GM19043 (cell line): ENCODE measurements around the gene FRMD8.
A peak's percentile ranks its signal among the peaks of the same experiment; 100 is the strongest.

ENCODE experiments used
- ATAC-seq: cut with Tn5 transposase; IDR thresholded peaks from one replicate; pipeline ENCODE4 v1.9.1; 2021; ENCODE audit warnings: low read depth; ENCODE audit not compliant: unreplicated experiment

Gene FRMD8

DNA sequence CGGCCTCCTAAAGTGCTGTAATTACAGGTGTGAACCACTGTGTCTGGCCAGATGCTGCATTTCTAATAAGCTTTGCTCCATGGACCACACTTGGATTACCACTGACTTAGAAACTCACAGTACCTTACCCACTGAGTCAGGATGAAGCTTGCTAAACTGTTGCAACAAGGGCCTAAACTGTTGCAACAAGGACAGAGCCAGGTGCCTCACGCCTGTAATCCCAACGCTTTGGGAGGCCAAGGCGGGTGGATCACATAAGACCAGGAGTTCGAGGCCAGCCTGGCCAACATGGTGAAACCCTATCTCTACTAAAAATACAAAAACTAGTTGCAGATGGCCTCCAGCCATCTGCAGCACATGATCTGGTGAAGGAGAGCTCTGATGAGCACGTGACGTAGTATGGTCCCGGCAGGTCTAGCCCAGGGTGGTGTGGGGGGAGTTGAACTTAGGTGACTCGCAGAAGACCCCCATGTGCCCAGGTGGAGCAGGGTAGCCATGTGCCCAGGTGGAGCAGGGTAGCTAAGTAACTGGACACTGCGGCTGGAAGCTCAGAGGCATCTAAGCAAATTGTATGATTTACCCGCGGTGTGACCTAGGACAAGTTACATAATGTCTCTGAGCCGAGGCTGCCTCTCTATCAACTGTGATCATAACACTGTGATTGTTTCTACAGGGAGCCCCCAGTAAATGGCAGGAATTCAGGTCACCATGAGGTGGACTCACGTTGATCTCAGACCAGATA is 12.4 kb upstream of the FRMD8 start:
- no peak for ATAC-seq

DNA sequence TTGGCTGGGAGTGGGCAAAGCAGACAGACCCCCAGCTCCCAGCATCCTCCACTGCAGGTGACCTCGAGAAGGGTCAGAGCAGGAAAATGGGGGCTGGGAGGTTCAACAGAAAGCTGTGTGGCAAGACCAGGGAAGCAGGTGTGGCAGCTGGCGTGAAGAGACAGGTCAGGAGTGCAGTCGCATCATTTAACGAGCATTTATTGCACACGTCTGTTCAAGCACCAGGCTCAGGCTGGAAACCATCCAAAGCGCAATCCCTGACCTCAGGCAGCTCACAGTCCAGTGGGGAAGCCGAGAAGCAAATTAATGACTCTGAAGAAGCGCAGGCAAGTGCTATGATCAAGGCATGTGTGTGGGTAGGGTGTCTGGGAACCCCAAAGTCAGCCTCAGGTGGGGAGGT is 11.4 kb upstream of the FRMD8 start:
- no peak for ATAC-seq

DNA sequence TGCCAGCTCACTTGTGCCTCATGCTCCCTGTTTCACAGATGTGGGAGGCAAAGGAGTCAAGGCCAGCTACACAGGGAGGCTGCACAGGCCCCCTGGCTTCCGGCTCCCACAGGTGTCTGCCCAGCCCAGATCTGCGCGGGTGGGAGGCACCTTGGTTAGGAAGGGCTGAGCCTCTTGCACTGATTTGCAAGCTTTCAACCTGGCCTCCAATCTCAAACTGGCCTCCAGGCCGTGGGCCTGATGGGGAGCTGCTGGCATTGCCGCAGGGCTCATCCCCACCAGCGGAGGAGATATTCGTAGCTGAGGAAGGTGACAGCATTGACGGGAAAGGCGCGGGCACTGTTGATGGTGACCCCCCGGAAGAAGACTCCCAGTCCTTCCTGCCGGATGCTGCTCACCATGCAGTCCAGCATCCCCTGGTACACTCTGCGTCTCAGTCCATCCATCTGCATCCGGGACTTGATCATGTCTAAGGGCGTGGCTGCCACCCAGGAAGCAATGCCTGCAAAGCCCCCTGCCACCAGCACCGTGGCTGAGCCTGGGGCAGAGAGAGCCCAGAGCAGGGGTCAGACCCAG is 10.2 kb upstream of the FRMD8 start:
- no peak for ATAC-seq

DNA sequence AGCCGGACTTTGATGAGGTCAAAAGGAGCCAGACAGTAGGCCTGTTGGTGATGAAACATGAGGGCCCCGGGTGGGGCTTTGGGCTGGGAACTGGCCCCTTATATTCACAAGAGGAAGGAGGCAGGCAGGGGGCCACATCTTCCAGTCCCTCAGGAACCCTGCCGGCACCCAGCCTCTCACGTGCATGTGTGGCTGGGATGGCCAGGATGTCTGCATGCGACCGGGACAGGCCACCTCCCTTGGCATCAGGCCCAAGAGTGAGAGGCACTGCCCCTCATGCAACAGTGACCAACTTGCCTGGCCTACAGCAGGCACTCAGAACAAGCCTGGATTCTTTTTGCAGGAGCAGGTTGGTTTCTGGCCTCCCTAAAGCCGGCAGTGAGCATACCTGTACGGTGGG is 9.4 kb upstream of the FRMD8 start:
- no peak for ATAC-seq

DNA sequence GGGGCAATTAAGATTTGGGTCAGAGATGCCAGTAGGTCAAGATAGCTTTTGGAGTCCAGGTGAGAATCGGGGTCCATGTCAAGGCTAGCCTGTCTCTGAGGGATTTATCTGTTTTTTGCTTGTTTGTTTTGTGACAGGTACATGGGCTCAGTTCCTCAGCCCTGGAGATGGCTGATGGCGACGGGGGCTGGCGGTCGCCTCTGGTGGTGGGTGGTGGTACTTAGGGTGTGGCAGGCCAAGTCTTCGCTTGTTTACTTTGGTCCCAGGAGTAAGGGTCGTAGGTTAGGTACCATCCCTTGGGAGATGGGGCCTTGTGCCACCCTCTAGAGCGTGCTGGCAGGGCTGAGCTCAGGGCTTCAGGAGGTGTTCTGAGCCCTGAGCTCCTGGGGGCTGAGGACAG is 8.7 kb upstream of the FRMD8 start:
- no peak for ATAC-seq

DNA sequence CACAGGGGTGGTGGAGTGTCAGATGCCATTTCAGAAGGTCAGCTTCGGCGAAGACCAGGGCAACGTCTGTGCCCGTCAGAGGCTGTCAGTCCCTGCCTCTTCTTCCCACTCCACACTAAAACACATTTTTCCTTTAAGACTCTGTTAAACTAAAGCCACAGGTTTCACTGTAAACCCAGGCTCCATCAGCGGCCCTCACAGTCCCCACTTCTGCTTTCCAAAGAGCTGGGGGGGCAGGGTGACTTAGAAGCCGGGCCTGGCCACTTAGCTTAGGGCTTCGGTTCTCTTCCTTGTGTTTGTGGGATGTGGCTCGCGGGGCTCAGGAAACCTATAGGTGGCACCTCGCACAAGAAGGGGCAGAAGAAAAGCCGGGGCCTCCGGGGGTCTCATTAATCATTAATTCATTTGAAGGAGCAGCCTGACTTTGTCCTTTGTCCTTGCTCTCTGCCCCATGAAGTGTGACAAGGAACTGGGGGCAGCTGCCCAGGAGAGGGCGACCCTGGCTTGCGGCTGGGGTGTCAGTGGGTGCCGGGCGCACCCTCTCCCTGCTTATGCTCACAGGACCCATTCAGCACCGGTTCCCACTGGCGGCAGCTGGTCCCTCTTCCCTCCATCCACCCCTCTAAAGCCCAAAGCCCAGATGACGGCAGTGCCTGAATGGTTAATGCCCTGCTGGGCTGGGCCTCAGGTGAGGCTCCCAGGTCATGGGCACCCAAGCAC is 8.1 kb upstream of the FRMD8 start:
- ATAC-seq, result no peak

DNA sequence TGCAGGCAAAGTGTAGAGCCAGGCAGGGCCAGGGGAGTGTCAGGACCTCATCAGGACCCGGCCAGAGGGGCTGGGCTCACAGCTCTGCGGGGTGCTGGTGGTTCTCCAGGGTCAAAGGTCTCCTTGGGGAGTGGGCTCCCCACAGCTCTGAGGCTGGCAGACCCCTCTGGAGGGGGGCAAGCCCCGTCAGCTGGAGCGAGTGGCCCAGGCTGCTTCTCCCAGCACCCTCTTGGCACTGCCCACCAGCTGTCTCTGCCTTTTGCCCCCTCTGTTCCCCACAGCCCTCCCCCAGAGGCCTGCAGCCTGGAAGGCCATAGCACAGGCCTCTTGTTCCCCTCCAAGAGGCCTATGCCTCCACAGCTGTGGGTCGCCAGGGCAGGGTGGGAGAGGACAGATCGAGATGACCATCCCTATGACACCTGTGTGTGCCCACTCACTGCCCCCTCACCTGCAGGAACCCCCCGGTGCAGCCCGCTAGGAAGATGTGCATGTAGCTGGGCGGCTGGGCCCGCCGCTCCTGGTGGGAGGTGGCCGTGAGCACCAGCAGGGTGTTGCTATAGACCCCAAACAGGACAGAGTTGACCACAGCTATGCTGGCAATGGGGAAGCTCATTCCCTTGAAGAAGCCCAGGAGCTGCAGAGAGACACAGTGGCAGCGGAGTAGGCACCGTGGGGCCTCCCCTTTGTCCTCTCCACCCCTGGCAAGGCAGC is 7.4 kb upstream of the FRMD8 start:
- no peak for ATAC-seq

DNA sequence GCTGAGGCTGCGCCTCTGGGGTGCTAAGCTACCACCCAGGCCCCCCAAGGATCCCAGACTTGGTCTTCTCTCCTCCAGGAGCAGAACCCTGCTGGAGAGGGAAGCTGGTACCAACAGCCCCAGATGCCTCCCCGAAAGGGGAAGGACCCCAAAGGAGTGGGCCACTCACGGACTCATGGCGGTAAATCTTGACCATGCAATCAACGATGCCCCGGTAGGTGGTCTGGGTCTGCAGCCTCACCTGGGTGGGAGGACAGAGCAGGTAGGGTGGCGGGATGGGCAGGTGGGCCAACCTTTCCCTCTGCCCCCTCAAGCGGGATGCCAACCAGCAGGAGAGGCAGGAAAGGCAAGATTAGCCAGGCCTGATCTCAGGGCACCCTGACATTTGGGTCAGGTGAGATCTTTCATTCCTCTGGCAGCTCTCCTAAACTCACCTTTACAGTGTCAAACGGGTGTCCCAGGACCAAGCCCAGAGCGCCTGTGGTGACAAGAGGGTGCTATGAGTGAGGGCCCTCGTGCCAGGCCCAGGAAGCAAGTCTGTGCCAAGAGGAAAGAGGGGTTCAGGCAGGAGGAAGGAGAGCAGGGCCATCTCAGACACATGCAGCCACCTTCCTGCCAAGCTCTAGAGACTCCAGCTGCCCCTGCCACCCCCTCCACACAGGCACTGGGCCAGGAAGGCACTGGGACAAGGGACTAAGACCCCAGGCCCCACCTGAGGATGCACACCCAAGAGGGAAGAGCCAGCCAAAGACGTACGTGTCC is 6.6 kb upstream of the FRMD8 start:
- no peak for ATAC-seq

DNA sequence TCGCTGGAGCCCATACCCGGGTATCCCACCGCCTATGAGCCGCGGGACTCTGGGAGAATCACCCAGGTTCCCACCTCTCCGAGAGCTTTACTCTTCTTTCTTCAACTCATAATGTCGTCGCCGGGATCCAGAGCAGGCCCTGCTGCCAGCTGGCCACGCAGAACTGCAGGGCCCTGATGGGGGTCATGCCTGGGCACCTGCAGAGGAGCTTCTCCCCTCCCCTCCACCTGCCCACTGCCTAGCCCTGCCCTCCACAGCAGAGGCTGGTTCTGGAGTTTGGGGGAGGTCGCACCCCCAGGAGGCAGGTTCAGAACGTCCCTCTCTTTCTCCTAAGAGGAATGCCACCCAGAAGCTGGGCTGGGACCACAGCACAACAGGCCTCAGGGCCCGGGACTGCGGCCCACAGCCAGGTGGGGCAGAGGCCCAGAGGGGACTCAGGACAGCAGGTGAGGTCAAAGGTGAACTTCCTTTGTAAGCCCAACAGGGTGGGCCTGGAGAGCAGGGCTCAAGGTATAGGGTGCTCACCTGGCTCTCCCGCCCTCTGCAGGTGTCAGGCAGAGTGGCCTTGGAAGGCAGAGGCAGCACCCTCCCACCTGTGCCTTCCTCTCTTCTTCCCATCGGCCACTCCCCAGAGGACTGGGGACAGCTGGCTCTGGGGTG is 5.8 kb upstream of the FRMD8 start:
- ATAC-seq, result no peak

DNA sequence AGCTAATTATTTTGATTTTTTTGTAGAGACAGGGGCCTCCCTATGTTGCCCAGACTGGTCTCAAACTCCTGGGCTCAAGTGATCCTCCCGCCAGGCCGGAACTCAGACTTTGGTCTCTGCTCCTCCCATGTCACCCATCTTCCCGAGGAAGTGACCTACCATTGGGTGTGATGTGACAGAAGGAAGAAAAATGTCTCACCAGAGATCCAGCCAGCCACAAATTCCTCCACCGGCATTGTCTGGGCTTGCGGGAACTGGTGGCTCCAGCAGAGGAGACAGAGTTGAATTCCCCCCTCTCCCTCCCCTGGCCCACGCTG is 4.8 kb upstream of the FRMD8 start:
- ATAC-seq, result peak; percentile 8

DNA sequence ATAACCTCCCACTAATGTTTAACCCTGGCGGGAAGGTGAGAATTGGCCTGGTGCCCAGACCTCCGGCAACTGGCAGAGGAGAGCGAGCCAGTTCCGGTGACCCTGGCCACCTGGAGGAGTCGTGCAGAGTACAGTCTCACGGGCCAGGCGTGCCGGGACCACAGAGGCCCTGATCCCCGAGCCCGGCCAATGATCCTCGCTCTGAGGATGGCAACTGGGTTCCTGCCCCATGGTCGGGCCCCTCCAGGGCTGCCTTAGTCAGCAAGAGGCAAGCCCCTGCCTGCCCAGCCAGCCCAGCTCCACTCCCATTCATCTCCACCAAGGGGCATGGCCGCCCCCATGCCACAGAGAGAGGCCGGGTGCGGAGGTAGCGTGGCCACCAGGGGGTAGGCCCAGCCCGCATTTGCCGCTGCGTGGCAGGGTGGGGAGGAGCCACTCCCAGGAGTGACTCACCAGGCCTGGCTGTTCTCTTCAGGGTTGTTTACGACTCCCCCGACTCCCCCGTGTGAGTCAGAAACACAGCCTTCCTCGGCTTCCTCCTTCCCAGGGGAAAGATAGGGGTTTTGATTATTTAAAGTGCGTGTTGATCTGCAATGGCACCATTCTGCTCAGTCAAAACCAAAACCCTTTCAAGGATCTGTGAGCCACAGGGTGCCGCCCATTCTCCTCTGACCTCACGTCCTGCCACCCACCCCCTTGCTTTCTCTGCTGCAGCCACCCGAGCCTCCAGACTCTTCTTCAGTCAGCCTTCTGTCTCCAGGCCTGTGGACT is 4.2 kb upstream of the FRMD8 start, which contains the start of gene SLC25A45:
SLC25A45 (minus strand) TSS at position 614 of the 771 bp plus-strand sequence. CDS start 695 bp downstream, outside the sequence.
- peak; percentile 52 for ATAC-seq

DNA sequence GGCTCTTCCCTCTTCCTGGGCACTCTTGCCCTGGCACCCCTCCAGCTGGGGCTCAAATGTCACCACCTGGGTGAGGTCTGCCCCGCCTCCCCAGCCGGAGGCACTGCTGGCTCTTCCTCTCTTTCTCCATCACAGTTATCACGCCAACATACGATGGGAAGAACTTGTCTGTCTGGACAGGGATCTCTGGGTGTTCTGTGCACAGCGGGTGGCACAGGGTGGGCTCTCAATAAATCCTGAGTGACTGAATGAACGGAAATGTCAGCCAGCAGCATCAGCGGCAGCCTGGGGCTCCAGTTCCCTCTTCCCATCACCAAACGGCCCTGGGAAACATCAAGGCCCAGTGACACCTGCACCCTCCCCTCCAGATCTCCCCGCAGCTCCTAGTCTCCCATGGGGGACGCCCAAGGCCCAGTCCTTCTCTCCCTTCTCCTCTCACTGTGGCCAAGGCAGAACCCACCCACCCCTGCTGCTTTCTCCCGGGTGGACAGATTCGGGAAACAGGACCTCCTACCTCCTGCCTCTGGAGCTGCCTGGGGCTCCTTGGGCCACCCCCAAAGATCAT is 3.6 kb upstream of the FRMD8 start:
- ATAC-seq, result no peak

DNA sequence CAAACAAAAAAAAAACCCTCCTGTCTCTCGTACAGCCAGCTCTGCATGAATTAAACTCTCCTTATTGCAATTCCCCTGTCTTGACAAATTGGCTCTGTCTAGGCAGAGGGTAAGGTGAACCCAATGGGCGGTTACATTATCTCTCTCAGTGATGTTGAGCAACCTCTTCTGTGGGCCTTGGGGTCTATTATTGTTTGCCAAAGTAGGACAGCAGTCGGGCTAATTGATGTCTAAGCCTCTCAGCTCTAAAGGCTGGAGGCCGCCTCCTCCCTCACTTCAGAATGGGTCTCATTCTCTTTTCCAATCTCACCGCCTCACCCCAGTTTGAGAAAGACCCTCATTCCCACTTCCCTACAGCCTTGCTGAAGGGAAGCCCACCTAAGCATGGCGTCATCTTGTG is 2.7 kb upstream of the FRMD8 start:
- no peak for ATAC-seq

DNA sequence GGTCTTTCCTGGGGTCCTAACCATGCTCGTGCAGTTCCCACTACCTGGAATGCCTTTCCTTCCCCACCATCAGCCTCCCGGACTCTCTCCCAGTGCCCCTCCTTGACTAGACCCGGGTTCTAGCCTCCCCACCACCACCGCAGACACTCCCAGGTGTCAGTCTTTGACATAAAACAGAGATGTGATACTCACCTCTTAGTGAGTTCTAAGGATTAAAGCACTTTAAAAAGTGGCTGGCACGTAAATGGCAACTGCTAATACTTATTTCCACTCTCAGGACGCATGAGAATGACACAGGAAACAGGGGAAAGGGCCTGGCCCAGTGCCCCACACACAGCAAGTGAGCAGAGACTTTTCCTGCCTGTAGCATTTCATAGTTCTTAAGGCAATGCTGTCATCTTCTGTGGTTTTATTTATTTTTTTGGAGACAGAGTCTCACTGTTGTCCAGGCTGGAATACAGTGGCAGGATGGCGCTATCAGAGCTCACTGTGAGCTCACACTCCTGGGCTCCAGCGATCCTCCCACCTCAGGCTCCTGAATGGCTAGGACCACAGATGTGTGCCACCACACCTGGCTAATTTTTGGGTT is 2.0 kb upstream of the FRMD8 start:
- no peak for ATAC-seq

DNA sequence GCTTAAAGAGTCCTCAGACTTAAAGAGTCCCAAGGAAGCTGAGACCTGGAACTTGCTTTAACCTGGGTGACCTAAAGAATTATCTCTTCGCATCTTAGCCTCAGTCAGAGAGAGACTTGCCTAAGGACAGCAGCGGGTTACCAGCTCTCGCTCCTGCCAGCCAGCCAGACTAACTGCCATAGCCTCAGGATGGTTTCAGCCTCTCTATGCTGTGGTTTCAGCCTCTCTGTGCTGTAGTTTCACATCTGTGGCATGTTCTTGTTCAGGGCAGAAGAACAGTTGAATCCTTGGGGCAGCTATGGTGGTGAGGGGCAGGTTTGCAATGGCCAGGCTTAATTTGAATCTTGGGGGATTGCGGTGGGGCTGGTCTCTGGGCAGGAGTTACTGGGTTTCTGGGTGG is 2.3 kb downstream of the FRMD8 start:
- no peak for ATAC-seq

DNA sequence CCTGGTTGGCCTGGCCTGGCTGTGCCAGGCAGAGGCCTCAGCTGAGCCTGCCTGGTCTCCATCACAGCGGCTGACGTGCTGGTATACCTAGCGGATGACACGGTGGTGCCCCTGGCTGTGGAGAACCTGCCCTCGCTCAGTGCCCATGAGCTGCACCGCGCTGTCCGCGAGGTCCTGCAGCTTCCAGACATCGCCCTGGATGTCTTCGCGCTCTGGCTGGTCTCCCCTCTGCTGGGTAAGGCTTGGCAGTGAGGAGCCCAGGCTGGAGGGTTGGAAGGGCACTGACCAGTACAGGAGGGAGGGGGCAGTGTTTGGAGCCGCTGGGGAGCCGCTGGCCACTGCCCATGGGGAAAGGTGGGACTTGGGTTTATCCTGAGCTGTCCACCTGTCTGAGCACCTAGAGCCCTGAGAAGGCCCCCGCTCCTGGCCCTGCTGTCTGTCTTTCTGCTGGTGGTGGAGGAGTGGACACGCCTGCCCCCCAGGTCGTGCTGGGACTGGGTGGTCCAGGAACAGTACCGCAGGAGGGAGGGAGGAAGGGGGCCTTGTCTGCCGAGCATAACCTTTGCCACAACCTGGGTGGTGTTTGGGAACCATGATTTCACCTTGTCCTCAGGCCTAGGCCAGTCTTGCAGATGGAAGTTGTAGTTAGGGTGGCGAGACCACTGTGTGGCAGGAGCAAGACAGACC is 3.0 kb downstream of the FRMD8 start:
- no peak for ATAC-seq

DNA sequence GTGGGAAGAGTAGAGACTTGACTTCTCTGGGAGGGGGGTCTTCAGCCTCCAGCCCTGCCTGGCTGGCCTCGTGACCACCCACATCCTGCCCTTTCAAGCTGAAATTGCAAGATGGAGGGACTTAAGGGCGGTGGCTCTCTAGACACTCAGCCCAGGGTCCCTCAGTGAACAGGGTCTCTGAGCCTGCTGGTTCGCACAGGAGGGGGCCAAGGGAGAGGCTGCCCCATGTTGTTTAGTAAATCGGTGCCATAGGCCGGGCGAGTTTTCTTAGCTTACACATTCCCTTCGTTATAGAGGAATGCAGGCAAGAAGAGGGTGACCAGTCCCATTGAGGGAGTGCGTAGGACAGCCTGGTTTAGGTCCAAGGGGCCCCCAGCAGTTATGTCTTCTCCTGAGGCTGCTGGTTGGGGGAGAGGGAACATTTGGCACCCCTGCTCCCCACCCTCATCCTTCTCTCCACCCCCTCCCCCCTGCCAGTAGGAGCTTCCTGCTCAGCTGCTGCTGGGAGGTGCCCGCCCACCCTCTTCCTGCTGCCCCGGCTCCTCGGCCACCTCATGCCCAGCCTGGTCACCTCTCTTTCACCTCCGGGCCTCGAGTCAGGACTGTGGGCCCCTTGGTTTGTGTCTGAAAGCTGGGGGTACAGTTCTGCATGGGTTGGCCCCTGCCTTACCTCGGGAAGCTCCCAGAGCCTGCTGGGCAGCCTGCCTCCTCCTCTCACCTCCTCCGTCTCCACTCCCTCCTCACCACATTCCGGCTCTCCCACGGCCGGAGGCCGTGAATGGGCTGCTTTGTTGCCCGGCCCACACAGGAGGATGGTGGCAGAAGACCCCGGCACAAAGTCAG is 3.9 kb downstream of the FRMD8 start:
- no peak for ATAC-seq
